BLaER1 (cell line): ENCODE results near the gene ZNF451.

ENCODE experiments used
- H3K27ac ChIP-seq: shearing (Covaris generic); formaldehyde crosslinking; 2 replicates; pipeline ENCODE4 v1.8.1; 2022
- H3K27me3 ChIP-seq: shearing (Covaris generic); formaldehyde crosslinking; 2 replicates; pipeline ENCODE4 v1.8.1; 2022
- H3K36me3 ChIP-seq: shearing (Covaris generic); formaldehyde crosslinking; 2 replicates; pipeline ENCODE4 v1.8.1; 2022
- H3K4me1 ChIP-seq: shearing (Covaris generic); formaldehyde crosslinking; 2 replicates; pipeline ENCODE4 v1.8.1; 2022
- H3K4me2 ChIP-seq: shearing (Covaris generic); formaldehyde crosslinking; 2 replicates; pipeline ENCODE4 v1.8.1; 2022
- H3K4me3 ChIP-seq: shearing (Covaris generic); formaldehyde crosslinking; 2 replicates; pipeline ENCODE4 v1.8.1; 2022
- H3K9ac ChIP-seq: shearing (Covaris generic); formaldehyde crosslinking; 2 replicates; pipeline ENCODE4 v1.8.1; 2022
- H3K9me3 ChIP-seq: shearing (Covaris generic); formaldehyde crosslinking; 2 replicates; pipeline ENCODE4 v1.8.1; 2022
- H4K20me1 ChIP-seq: shearing (Covaris generic); formaldehyde crosslinking; 2 replicates; pipeline ENCODE4 v1.8.1; 2022
- Cebpa-rat ChIP-seq: shearing (Covaris generic); IDR thresholded peaks from 2 replicates; pipeline ENCODE4 v1.8.1; 2022

The ZNF451 gene

DNA sequence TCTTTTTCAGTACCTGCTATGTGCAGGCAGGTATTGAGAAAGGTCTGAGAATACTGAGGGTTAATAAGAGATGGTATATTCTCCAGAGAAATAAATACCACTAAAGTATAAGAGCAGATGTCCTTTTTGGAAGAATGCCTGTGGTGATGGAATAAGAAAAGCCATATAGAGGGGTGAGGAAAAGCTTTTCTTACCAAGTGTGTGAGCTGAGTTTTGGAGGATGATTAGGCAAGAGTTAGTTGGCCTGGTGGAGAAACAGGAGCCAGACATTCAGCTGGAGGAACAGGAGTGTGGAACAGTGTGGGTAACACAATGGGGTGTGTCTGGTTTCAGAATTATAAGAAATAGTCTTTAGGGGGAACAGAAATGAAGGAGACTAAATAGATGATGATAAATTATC lies 19.9 kb downstream of the ZNF451 start:
- H3K9me3 ChIP-seq = no peaks in the 10 kb centered on the region
- H3K36me3 ChIP-seq = peaks cover 53% of the 10 kb centered on the region
- H3K9ac ChIP-seq = no peak overlapping the region
- no peak for TF ChIP-seq Cebpa-rat
- peaks cover 90% of the 10 kb centered on the region for H4K20me1 ChIP-seq
- H3K27ac ChIP-seq = no peak overlapping the region
- no peaks in the 10 kb centered on the region for H3K27me3 ChIP-seq
- H3K4me3 ChIP-seq = no peak overlapping the region
- H3K4me2 ChIP-seq = no peak overlapping the region
- no peaks in the 10 kb centered on the region for H3K4me1 ChIP-seq

GRCh38 chr6:57113105-57113504 lies 23.1 kb downstream of the ZNF451 start:
- Histone ChIP-seq H3K9me3 (no peaks in the 10 kb centered on the region), H3K4me1 (no peaks in the 10 kb centered on the region), H3K4me2 (no peak overlapping the region)

GRCh38 chr6:57116776-57117175 lies 26.8 kb downstream of the ZNF451 start:
- H3K36me3 ChIP-seq = peaks cover 25% of the 10 kb centered on the region; the same call in 1 of the 2 replicates
- no peak overlapping the region for H3K27ac ChIP-seq
- no peak overlapping the region for H3K4me2 ChIP-seq
- H4K20me1 ChIP-seq = peaks cover 68% of the 10 kb centered on the region
- no peak for TF ChIP-seq Cebpa-rat
- no peak overlapping the region for H3K4me3 ChIP-seq
- H3K27me3 ChIP-seq = no peaks in the 10 kb centered on the region
- H3K9ac ChIP-seq = no peak overlapping the region
- peaks cover 4% of the 10 kb centered on the region; the same call in 1 of the 2 replicates for H3K9me3 ChIP-seq
- H3K4me1 ChIP-seq = no peaks in the 10 kb centered on the region

More at GRCh38 chr6:57113105-57113504, 23.1 kb downstream of the ZNF451 start:
- no peak for TF ChIP-seq Cebpa-rat
- Histone ChIP-seq H3K27ac (no peak overlapping the region), H3K36me3 (peaks cover 31% of the 10 kb centered on the region), H4K20me1 (peaks cover 74% of the 10 kb centered on the region), H3K9ac (no peak overlapping the region), H3K27me3 (no peaks in the 10 kb centered on the region), H3K4me3 (no peak overlapping the region)

- TF ChIP-seq Cebpa-rat = no peak
- no peak overlapping the region for H3K9ac ChIP-seq
- peaks cover 14% of the 10 kb centered on the region; the same call in 1 of the 2 replicates for H3K9me3 ChIP-seq
- no peaks in the 10 kb centered on the region for H3K27me3 ChIP-seq
- H3K27ac ChIP-seq = no peak overlapping the region
- H4K20me1 ChIP-seq = peaks cover 60% of the 10 kb centered on the region
- no peaks in the 10 kb centered on the region for H3K4me1 ChIP-seq
- no peak overlapping the region for H3K4me2 ChIP-seq
- peaks cover 35% of the 10 kb centered on the region for H3K36me3 ChIP-seq
- H3K4me3 ChIP-seq = no peak overlapping the region
Measured at GRCh38 chr6:57117796-57118195, 27.8 kb downstream of the ZNF451 start.

DNA sequence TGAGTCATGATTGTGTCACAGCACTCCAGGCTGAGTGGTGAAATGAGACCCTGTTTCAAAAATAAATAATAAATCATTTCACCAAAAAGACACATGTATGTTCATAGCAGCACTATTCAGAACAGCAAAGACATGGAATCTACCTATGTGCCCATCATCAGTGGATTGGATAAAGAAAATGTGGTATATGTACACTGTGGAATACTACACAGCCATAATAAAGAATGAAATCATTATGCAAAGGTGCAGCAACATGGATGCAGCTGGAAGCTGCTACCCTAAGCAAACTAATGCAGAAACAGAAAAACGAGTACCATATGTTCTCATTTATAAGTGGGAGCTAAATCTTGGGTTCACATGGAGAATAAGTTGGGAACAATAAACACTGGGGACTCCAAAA lies 33.1 kb downstream of the ZNF451 start:
- Histone ChIP-seq H3K4me3 (no peak overlapping the region), H3K4me1 (no peaks in the 10 kb centered on the region), H3K27me3 (no peaks in the 10 kb centered on the region), H3K27ac (no peak overlapping the region), H3K9me3 (peaks cover 16% of the 10 kb centered on the region; the same call in 1 of the 2 replicates), H4K20me1 (peaks cover 63% of the 10 kb centered on the region; the same call in 1 of the 2 replicates), H3K9ac (no peak overlapping the region), H3K4me2 (no peak overlapping the region), H3K36me3 (peaks cover 41% of the 10 kb centered on the region)
- no peak for TF ChIP-seq Cebpa-rat

DNA sequence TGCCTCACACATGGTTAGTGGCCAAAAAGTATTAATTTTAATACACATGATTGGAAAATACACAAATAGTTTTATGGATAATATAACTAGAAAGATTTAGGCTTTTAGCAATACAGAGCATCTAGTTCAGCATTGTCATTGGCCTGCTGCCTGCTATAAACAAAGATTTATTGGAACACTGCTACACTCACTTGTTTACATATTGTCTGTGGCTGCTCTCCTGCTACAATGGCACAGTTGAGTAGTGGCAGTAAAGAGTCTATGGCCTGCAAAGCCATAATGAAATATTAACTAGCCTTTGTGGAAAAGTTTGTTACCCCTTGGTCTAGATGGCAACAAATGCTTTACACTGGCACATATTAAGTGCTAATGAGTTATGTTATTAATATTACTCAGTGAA lies 37.8 kb downstream of the ZNF451 start:
- peaks cover 2% of the 10 kb centered on the region; the same call in 1 of the 2 replicates for H3K9me3 ChIP-seq
- no peak overlapping the region for H3K27ac ChIP-seq
- H3K27me3 ChIP-seq = no peaks in the 10 kb centered on the region
- peaks cover 31% of the 10 kb centered on the region; the same call in 1 of the 2 replicates for H4K20me1 ChIP-seq
- peaks cover 37% of the 10 kb centered on the region for H3K36me3 ChIP-seq
- no peak for TF ChIP-seq Cebpa-rat
- no peaks in the 10 kb centered on the region for H3K4me1 ChIP-seq
- H3K4me3 ChIP-seq = no peak overlapping the region
- H3K9ac ChIP-seq = no peak overlapping the region
- no peak overlapping the region for H3K4me2 ChIP-seq

- peaks cover 50% of the 10 kb centered on the region for H3K36me3 ChIP-seq
- no peaks in the 10 kb centered on the region for H3K27me3 ChIP-seq
- H3K9ac ChIP-seq = no peak overlapping the region
- TF ChIP-seq Cebpa-rat = no peak
- no peak overlapping the region for H3K27ac ChIP-seq
- no peak overlapping the region for H3K4me2 ChIP-seq
- no peaks in the 10 kb centered on the region for H3K9me3 ChIP-seq
- no peaks in the 10 kb centered on the region for H3K4me1 ChIP-seq
- no peak overlapping the region for H3K4me3 ChIP-seq
- peaks cover 10% of the 10 kb centered on the region; the same call in 1 of the 2 replicates for H4K20me1 ChIP-seq
Measured at GRCh38 chr6:57130661-57131177, 40.7 kb downstream of the ZNF451 start.

DNA sequence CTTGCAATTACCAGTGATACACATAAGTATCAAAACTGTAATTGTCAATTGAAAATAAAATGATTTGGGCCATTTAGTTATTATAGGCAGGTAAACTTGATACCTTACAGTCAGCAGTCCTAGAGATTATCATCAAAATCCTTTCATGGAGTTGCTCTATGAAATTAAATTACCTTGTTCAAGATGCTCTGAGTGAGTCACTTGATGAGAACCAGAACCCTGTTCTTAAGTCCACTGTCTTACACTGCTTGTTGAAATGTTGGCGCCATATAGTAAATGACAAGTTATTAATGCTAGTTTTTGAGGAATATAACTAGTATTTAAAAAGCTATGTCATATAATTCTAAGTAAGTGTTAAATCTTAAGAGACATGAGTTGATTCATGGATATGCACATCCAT lies 45.0 kb downstream of the ZNF451 start:
- H3K27ac ChIP-seq = no peak overlapping the region
- no peak overlapping the region for H3K4me3 ChIP-seq
- H3K4me1 ChIP-seq = no peaks in the 10 kb centered on the region
- H3K27me3 ChIP-seq = no peaks in the 10 kb centered on the region
- TF ChIP-seq Cebpa-rat = no peak
- H3K9me3 ChIP-seq = no peaks in the 10 kb centered on the region
- H3K4me2 ChIP-seq = no peak overlapping the region
- no peak overlapping the region for H3K9ac ChIP-seq
- H3K36me3 ChIP-seq = peaks cover 52% of the 10 kb centered on the region
- no peaks in the 10 kb centered on the region for H4K20me1 ChIP-seq

GRCh38 chr6:57135885-57136284 lies 45.9 kb downstream of the ZNF451 start:
- H3K9ac ChIP-seq = no peak overlapping the region
- no peaks in the 10 kb centered on the region for H3K27me3 ChIP-seq
- H3K27ac ChIP-seq = no peak overlapping the region
- H3K4me1 ChIP-seq = no peaks in the 10 kb centered on the region
- no peak for TF ChIP-seq Cebpa-rat
- H3K9me3 ChIP-seq = no peaks in the 10 kb centered on the region
- H3K4me2 ChIP-seq = no peak overlapping the region
- peaks cover 52% of the 10 kb centered on the region for H3K36me3 ChIP-seq
- H4K20me1 ChIP-seq = no peaks in the 10 kb centered on the region
- H3K4me3 ChIP-seq = no peak overlapping the region

GRCh38 chr6:57137350-57137749 lies 47.4 kb downstream of the ZNF451 start:
- no peak overlapping the region for H3K4me2 ChIP-seq
- no peak for TF ChIP-seq Cebpa-rat
- H3K9ac ChIP-seq = no peak overlapping the region
- H3K27me3 ChIP-seq = no peaks in the 10 kb centered on the region
- H3K9me3 ChIP-seq = no peaks in the 10 kb centered on the region
- H4K20me1 ChIP-seq = no peaks in the 10 kb centered on the region
- no peak overlapping the region for H3K27ac ChIP-seq
- no peak overlapping the region for H3K4me3 ChIP-seq
- peaks cover 57% of the 10 kb centered on the region for H3K36me3 ChIP-seq
- H3K4me1 ChIP-seq = no peaks in the 10 kb centered on the region

DNA sequence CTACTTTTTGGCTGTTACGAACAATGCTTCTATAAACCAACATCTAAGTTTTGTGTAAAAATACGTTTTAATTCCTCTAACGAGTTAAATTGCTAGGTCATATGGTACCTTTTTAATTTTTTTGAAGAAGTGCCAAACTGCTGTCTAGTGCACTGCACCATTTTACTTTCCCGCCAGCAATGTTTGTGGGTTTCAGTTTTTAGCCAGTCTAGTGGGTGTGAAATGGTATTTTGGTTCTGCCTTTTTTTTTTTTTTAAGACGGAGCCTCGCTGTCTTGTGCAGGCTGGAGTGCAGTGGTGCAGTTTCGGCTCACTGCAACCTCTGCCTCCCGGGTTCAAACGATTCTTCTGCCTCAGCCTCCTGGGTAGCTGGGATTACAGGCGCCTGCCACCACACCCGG lies 48.0 kb downstream of the ZNF451 start:
- Histone ChIP-seq H3K4me1 (no peaks in the 10 kb centered on the region), H3K4me3 (no peak overlapping the region)
- TF ChIP-seq Cebpa-rat = no peak

More for the DNA sequence above, 48.0 kb downstream of the ZNF451 start:
- Histone ChIP-seq H4K20me1 (no peaks in the 10 kb centered on the region), H3K27me3 (no peaks in the 10 kb centered on the region), H3K36me3 (peaks cover 55% of the 10 kb centered on the region), H3K9me3 (no peaks in the 10 kb centered on the region), H3K9ac (no peak overlapping the region), H3K4me2 (no peak overlapping the region), H3K27ac (no peak overlapping the region)
